GM23338 (cell line): ENCODE measurements around the gene TGFB1. TPM values are rescaled to one million over a fixed set of nuclear protein-coding genes. Genes with fewer than 3 reads are reported as not detected.

ENCODE experiments used
- ATAC-seq: fragments of 200-7000 bp; cut with Tn5 transposase; 3 replicates; pipeline ENCODE4 v1.9.1; 2020
- DNase-seq: peaks from one replicate; pipeline ENCODE4 v3.0.0-alpha.2; 2015; ENCODE audit warnings: low spot score
- H2AFZ ChIP-seq: fragments of 200-600 bp; sonication (generic); 2 replicates; pipeline ENCODE4 v1.8.0; 2016; ENCODE audit warnings: antibody characterized with exemption, mild to moderate bottlenecking, moderate library complexity
- H3F3A ChIP-seq: fragments of 200-600 bp; sonication (generic); replicated peaks from 2 replicates; pipeline ENCODE4 v1.8.0; 2017; ENCODE audit warnings: antibody characterized with exemption, mixed run types, low read depth
- H3K27ac ChIP-seq: fragments of 200-600 bp; sonication (generic); 2 replicates; pipeline ENCODE4 v1.6.1; 2016; ENCODE audit warnings: low read depth
- H3K27me3 ChIP-seq: fragments of 200-600 bp; sonication (generic); 2 replicates; pipeline ENCODE4 v1.8.0; 2016; ENCODE audit warnings: mild to moderate bottlenecking, mixed run types, moderate library complexity; ENCODE audit not compliant: insufficient read depth
- H3K36me3 ChIP-seq: fragments of 200-600 bp; sonication (generic); 2 replicates; pipeline ENCODE4 v1.8.0; 2016; ENCODE audit warnings: mild to moderate bottlenecking; ENCODE audit not compliant: insufficient read depth
- H3K4me1 ChIP-seq: fragments of 200-600 bp; sonication (generic); 2 replicates; pipeline ENCODE4 v1.8.0; 2016; ENCODE audit warnings: mild to moderate bottlenecking, moderate library complexity; ENCODE audit not compliant: insufficient read depth
- H3K4me2 ChIP-seq: fragments of 200-600 bp; sonication (generic); 2 replicates; pipeline ENCODE4 v1.7.1; 2017; ENCODE audit warnings: mixed run types
- H3K4me3 ChIP-seq: fragments of 200-600 bp; sonication (generic); 2 replicates; pipeline ENCODE4 v1.6.1; 2016; ENCODE audit warnings: mixed run types
- H3K79me2 ChIP-seq: fragments of 200-600 bp; sonication (generic); replicated peaks from 2 replicates; pipeline ENCODE4 v1.8.0; 2017; ENCODE audit warnings: mild to moderate bottlenecking; ENCODE audit not compliant: insufficient read depth
- H3K9me2 ChIP-seq: fragments of 200-600 bp; sonication (generic); 2 replicates; pipeline ENCODE4 v1.8.0; 2017; ENCODE audit not compliant: insufficient read depth
- H4K20me1 ChIP-seq: fragments of 200-600 bp; sonication (generic); replicated peaks from 2 replicates; pipeline ENCODE4 v1.8.0; 2017; ENCODE audit warnings: mild to moderate bottlenecking; ENCODE audit not compliant: insufficient read depth
- H3K27ac Mint-ChIP-seq: 2 replicates; pipeline ENCODE4 v1.8.0; 2020; ENCODE audit warnings: inconsistent platforms, mild to moderate bottlenecking, moderate library complexity, mixed read lengths
- H3K27me3 Mint-ChIP-seq: 3 replicates; pipeline ENCODE4 v1.8.0; 2022; ENCODE audit warnings: low read depth, mild to moderate bottlenecking, moderate library complexity, mixed read lengths, inconsistent platforms; ENCODE audit not compliant: insufficient read depth, poor library complexity
- H3K36me3 Mint-ChIP-seq: 3 replicates; pipeline ENCODE4 v1.8.0; 2021; ENCODE audit warnings: low read depth, mild to moderate bottlenecking, inconsistent platforms, moderate library complexity, mixed read lengths
- H3K4me1 Mint-ChIP-seq: 3 replicates; pipeline ENCODE4 v1.8.0; 2020; ENCODE audit warnings: mild to moderate bottlenecking, inconsistent platforms, mixed read lengths
- H3K4me3 Mint-ChIP-seq: 3 replicates; pipeline ENCODE4 v1.8.0; 2021; ENCODE audit warnings: moderate library complexity, mild to moderate bottlenecking, inconsistent platforms, mixed read lengths
- H3K9me3 Mint-ChIP-seq: 3 replicates; pipeline ENCODE4 v1.8.0; 2020; ENCODE audit warnings: moderate library complexity, mild to moderate bottlenecking, inconsistent platforms, mixed read lengths
- CREB1 ChIP-seq: fragments of 250-450 bp; sonication (Bioruptor Pico); IDR thresholded peaks from 2 replicates; pipeline ENCODE4 v1.5.0; 2020; ENCODE audit warnings: low read depth, mild to moderate bottlenecking, moderate library complexity
- EZH2phosphoT487 ChIP-seq: fragments of 200-600 bp; sonication (generic); IDR thresholded peaks from one replicate; pipeline ENCODE4 v1.8.1; 2018; ENCODE audit warnings: antibody characterized with exemption; ENCODE audit not compliant: unreplicated experiment
- NANOG ChIP-seq: IDR thresholded peaks from 2 replicates; pipeline ENCODE4 v1.6.1; 2016; ENCODE audit warnings: antibody characterized with exemption, borderline replicate concordance
- ZNF114 ChIP-seq: fragments of 250-450 bp; sonication (Bioruptor Pico); IDR thresholded peaks from 2 replicates; pipeline ENCODE4 v1.5.0; 2020; ENCODE audit warnings: mild to moderate bottlenecking, moderate library complexity
- ZNF331 ChIP-seq: fragments of 250-450 bp; sonication (Bioruptor Pico); IDR thresholded peaks from 2 replicates; pipeline ENCODE4 v1.5.0; 2020; ENCODE audit warnings: low read depth, mild to moderate bottlenecking, moderate library complexity
- polyA plus RNA-seq: library from polyadenylated mRNA; unstranded; fragments of >200 nt; fragmentation: Nextera tagmentation; extraction: Ambion mirVana; gene quantifications from 2 replicates; pipeline ENCODE4 v1.2.1, GENCODE V29; 2016
- total RNA-seq: library from RNA; depleted of rRNA; stranded (reverse); fragments of >200 nt; shearing (Covaris generic); gene quantifications from 2 replicates; pipeline ENCODE4 v1.2.3, GENCODE V29; 2014
- TF ChIP-seq, protein P1 (sequence below): IDR thresholded peaks from 2 replicates; pipeline ENCODE4 v1.6.1; 2016; ENCODE audit warnings: antibody characterized with exemption
- TF ChIP-seq, protein P2 (sequence below), 2 experiments: fragments of 200-600 bp in 1 of 2; sonication (generic) in 1 of 2; conservative IDR thresholded peaks; 2 replicates each; pipeline versions ENCODE4 v1.5.1 to v1.6.1; 2016 to 2017; ENCODE audit warnings: antibody characterized with exemption in 2 of 2, low read depth in 2 of 2, mild to moderate bottlenecking in 2 of 2, moderate library complexity in 1 of 2
- TF ChIP-seq, protein P3 (sequence below): fragments of 250-450 bp; sonication (Bioruptor Pico); IDR thresholded peaks from 2 replicates; pipeline ENCODE4 v1.5.0; 2020; ENCODE audit warnings: mild to moderate bottlenecking, moderate library complexity

Gene TGFB1
- total and polyA plus RNA-seq, 2 experiments from 2014 or later, result 0.99 to 7.9 TPM

DNA sequence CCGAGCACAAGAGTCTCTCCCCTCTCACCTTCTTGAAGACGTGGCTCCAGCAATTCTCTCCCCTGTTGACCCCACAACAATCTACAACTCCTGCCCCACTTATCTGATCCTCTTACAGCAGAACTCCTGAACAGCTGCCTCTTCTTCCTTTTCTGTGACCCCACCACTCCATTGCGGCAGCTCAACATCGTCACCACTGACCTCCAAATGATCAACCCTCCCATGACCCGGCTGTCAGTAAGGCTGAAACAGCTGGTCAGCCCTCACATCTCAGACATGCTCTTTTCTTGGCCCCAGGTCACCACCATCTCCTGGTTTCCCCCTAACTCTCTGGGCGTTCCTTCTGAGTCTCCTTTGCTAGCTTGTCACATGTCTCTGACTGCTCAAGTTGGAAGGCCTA, 41.6 kb upstream of the TGFB1 start:
- Histone ChIP-seq H3K36me3 (0 out of 2 replicates have a peak, but pooled peaks cover 10% of the 10 kb centered on the region), H2AFZ (no peak overlapping the region), H3K27ac (no peak overlapping the region), H3F3A (no peaks in the 10 kb centered on the region), H4K20me1 (peaks cover 11% of the 10 kb centered on the region), H3K4me1 (peaks cover 12% of the 10 kb centered on the region; the same call in 1 of the 2 replicates), H3K79me2 (peaks cover 35% of the 10 kb centered on the region), H3K4me3 (no peak overlapping the region), H3K9me2 (no peaks in the 10 kb centered on the region), H3K4me2 (peak overlapping the region; percentile 76; the same call in 1 of the 2 replicates), H3K27me3 (no peaks in the 10 kb centered on the region)
- H3K27ac Mint-ChIP-seq, result no peak overlapping the region
- peaks cover 20% of the 10 kb centered on the region for H3K36me3 Mint-ChIP-seq
- TF ChIP-seq, protein P1, sequence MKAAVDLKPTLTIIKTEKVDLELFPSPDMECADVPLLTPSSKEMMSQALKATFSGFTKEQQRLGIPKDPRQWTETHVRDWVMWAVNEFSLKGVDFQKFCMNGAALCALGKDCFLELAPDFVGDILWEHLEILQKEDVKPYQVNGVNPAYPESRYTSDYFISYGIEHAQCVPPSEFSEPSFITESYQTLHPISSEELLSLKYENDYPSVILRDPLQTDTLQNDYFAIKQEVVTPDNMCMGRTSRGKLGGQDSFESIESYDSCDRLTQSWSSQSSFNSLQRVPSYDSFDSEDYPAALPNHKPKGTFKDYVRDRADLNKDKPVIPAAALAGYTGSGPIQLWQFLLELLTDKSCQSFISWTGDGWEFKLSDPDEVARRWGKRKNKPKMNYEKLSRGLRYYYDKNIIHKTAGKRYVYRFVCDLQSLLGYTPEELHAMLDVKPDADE, result no peak
- TF ChIP-seq, protein P2, sequence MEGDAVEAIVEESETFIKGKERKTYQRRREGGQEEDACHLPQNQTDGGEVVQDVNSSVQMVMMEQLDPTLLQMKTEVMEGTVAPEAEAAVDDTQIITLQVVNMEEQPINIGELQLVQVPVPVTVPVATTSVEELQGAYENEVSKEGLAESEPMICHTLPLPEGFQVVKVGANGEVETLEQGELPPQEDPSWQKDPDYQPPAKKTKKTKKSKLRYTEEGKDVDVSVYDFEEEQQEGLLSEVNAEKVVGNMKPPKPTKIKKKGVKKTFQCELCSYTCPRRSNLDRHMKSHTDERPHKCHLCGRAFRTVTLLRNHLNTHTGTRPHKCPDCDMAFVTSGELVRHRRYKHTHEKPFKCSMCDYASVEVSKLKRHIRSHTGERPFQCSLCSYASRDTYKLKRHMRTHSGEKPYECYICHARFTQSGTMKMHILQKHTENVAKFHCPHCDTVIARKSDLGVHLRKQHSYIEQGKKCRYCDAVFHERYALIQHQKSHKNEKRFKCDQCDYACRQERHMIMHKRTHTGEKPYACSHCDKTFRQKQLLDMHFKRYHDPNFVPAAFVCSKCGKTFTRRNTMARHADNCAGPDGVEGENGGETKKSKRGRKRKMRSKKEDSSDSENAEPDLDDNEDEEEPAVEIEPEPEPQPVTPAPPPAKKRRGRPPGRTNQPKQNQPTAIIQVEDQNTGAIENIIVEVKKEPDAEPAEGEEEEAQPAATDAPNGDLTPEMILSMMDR (conservative IDR thresholded peaks at IDR 0.05; ENCODE audit: low read depth in 2 of 2), result no peak
- TF ChIP-seq ZNF114 (CRISPR knock-in tag), result no peak
- TF ChIP-seq EZH2phosphoT487, result no peak
- no peak for DNase-seq
- no peaks in the 10 kb centered on the region for H3K9me3 Mint-ChIP-seq
- peaks cover 6% of the 10 kb centered on the region for H3K27me3 Mint-ChIP-seq
- ATAC-seq, result no peak
- peak overlapping the region; percentile 98 for H3K4me3 Mint-ChIP-seq
- peaks cover 19% of the 10 kb centered on the region for H3K4me1 Mint-ChIP-seq

DNA sequence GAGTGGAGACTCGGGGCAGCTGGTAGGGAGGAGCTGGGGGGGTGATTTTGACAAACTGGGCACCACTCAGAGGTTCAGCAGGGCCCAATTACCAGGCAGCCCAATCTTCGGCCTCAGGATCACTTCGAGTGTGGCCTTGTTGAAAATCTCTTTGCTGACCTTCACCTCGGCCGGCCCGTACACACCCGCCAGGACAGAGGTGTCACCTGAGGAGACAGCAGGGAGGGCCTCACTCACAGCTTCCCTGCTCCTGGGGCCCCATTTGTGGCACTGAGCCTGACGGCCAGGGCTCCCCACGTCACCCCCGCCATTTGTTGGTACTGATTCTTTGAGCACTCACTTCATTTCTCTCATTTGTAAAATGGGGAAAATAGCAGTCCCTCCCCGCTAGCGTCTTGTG, 39.1 kb upstream of the TGFB1 start:
- peaks cover 19% of the 10 kb centered on the region for H3K79me2 ChIP-seq
- no peak overlapping the region for H2AFZ ChIP-seq
- no peaks in the 10 kb centered on the region for H3K27me3 ChIP-seq
- H3K27ac ChIP-seq, result no peak overlapping the region
- H3K4me3 ChIP-seq, result no peak overlapping the region
- DNase-seq (no peak), ATAC-seq (no peak)
- peaks cover 12% of the 10 kb centered on the region; the same call in 1 of the 2 replicates for H4K20me1 ChIP-seq
- no peaks in the 10 kb centered on the region for H3K9me3 Mint-ChIP-seq
- no peak overlapping the region for H3K4me3 Mint-ChIP-seq
- H3K4me1 Mint-ChIP-seq, result peaks cover 10% of the 10 kb centered on the region
- peaks cover 7% of the 10 kb centered on the region; the same call in 1 of the 2 replicates for H3K4me1 ChIP-seq
- H3K36me3 ChIP-seq, result peaks cover 13% of the 10 kb centered on the region; the same call in 1 of the 2 replicates
- peaks cover 7% of the 10 kb centered on the region for H3K27me3 Mint-ChIP-seq
- no peak overlapping the region for H3K27ac Mint-ChIP-seq
- peaks cover 41% of the 10 kb centered on the region for H3K36me3 Mint-ChIP-seq
- H3F3A ChIP-seq, result no peaks in the 10 kb centered on the region
- no peak overlapping the region for H3K4me2 ChIP-seq
- H3K9me2 ChIP-seq, result no peaks in the 10 kb centered on the region
- TF ChIP-seq ZNF331 (CRISPR knock-in tag) (no peak), NANOG (no peak), CREB1 (CRISPR knock-in tag) (no peak), ZNF114 (CRISPR knock-in tag) (no peak), EZH2phosphoT487 (no peak)
- TF ChIP-seq, protein P1, result no peak
- TF ChIP-seq, protein P3, sequence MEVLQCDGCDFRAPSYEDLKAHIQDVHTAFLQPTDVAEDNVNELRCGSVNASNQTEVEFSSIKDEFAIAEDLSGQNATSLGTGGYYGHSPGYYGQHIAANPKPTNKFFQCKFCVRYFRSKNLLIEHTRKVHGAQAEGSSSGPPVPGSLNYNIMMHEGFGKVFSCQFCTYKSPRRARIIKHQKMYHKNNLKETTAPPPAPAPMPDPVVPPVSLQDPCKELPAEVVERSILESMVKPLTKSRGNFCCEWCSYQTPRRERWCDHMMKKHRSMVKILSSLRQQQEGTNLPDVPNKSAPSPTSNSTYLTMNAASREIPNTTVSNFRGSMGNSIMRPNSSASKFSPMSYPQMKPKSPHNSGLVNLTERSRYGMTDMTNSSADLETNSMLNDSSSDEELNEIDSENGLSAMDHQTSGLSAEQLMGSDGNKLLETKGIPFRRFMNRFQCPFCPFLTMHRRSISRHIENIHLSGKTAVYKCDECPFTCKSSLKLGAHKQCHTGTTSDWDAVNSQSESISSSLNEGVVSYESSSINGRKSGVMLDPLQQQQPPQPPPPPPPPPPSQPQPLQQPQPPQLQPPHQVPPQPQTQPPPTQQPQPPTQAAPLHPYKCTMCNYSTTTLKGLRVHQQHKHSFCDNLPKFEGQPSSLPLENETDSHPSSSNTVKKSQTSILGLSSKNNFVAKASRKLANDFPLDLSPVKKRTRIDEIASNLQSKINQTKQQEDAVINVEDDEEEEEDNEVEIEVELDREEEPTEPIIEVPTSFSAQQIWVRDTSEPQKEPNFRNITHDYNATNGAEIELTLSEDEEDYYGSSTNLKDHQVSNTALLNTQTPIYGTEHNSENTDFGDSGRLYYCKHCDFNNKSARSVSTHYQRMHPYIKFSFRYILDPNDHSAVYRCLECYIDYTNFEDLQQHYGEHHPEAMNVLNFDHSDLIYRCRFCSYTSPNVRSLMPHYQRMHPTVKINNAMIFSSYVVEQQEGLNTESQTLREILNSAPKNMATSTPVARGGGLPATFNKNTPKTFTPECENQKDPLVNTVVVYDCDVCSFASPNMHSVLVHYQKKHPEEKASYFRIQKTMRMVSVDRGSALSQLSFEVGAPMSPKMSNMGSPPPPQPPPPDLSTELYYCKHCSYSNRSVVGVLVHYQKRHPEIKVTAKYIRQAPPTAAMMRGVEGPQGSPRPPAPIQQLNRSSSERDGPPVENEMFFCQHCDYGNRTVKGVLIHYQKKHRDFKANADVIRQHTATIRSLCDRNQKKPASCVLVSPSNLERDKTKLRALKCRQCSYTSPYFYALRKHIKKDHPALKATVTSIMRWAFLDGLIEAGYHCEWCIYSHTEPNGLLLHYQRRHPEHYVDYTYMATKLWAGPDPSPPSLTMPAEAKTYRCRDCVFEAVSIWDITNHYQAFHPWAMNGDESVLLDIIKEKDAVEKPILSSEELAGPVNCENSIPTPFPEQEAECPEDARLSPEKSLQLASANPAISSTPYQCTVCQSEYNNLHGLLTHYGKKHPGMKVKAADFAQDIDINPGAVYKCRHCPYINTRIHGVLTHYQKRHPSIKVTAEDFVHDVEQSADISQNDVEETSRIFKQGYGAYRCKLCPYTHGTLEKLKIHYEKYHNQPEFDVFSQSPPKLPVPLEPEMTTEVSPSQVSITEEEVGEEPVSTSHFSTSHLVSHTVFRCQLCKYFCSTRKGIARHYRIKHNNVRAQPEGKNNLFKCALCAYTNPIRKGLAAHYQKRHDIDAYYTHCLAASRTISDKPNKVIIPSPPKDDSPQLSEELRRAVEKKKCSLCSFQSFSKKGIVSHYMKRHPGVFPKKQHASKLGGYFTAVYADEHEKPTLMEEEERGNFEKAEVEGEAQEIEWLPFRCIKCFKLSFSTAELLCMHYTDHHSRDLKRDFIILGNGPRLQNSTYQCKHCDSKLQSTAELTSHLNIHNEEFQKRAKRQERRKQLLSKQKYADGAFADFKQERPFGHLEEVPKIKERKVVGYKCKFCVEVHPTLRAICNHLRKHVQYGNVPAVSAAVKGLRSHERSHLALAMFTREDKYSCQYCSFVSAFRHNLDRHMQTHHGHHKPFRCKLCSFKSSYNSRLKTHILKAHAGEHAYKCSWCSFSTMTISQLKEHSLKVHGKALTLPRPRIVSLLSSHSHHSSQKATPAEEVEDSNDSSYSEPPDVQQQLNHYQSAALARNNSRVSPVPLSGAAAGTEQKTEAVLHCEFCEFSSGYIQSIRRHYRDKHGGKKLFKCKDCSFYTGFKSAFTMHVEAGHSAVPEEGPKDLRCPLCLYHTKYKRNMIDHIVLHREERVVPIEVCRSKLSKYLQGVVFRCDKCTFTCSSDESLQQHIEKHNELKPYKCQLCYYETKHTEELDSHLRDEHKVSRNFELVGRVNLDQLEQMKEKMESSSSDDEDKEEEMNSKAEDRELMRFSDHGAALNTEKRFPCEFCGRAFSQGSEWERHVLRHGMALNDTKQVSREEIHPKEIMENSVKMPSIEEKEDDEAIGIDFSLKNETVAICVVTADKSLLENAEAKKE (CRISPR knock-in tag), result no peak
- TF ChIP-seq, protein P2 (conservative IDR thresholded peaks at IDR 0.05; ENCODE audit: low read depth in 2 of 2), result no peak
